Inflammatory macrophage (primary cell): ENCODE data around the gene ARF1.

Experiments
- DNase-seq, 2 donors: peaks; one replicate each; pipeline ENCODE4 v3.0.0-alpha.2; 2020 to 2022

Gene ARF1

DNA sequence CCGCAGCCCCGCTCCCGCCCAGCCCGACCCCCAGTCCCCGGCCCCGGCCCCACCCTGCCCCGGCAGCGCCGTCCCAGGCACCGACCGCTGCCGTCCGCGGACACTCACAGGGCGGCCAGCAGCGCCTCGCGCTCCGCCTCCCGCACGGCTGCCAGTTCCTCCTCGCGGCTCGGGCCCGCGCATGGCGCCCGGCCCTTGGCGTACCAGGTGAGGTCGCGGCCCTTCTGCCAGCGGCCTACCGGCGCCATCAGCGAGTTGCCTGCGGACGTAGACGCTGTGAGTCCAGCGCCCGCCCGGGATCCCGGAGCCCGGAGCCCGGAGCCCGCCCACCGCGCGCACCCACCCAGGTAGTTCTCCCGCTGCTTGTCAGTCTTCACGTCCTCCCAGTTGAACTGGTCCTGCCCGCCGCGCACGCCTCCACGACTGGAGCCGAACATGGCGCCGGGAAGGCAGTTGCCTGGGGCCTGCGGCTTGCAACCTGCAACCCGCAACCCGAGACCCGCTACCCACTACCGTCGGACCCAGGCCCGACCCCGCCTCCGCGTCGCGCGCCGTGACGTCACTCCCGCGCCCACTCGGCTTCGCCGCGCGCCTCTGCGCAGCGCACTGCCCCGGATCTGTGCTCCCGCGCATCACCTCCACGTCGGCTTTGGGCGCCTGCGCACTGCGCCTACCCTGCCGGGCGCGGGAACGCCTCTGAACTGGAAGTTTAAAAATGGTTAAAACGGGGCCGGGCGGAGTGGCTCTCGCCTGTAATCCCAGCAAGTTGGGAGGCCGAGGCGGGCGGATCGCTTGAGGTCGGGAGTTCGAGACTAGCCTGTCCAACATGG is 20.5 kb downstream of the ARF1 start, which contains the start of gene C1orf35:
Gene C1orf35 (minus strand): TSS at position 535 of the 830 bp plus-strand sequence. CDS start 98 bp downstream, at position 437.
- peak; percentile 96 for DNase-seq

DNA sequence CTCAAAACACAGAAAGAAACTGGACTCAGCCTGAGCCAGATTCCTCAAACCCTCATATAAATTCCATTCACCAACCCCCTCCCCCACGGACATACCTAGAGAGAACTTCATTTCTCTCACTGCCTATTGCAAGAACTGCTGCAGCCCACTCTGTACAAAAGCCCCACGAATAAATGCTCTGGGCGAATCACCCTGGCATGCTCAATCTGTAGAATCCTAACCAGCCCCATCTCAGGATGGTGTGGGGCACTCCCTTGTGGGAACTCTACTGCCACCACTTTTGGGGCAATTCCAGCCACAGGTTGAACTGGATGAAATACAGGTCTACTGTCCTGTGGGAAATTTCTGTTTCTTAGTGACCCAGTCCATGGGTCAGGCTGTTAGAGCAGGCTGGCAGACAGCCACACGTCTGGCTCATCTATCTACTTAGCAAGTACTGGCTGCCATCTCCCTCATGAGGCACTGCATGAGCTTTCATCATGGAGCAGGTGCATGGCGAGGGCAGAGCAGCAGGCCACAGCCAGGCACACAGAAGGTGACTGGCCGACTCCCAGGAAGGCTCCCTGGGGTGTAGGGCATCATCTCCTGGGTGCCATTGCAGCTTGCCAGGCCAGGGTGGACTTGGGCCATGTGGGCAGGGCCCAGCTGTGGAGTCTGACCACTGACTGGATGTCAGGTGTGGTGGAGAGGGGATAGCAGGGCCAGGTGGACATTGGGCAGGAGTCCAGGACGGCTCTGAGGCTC is 22.2 kb downstream of the ARF1 start:
- no peak for DNase-seq

DNA sequence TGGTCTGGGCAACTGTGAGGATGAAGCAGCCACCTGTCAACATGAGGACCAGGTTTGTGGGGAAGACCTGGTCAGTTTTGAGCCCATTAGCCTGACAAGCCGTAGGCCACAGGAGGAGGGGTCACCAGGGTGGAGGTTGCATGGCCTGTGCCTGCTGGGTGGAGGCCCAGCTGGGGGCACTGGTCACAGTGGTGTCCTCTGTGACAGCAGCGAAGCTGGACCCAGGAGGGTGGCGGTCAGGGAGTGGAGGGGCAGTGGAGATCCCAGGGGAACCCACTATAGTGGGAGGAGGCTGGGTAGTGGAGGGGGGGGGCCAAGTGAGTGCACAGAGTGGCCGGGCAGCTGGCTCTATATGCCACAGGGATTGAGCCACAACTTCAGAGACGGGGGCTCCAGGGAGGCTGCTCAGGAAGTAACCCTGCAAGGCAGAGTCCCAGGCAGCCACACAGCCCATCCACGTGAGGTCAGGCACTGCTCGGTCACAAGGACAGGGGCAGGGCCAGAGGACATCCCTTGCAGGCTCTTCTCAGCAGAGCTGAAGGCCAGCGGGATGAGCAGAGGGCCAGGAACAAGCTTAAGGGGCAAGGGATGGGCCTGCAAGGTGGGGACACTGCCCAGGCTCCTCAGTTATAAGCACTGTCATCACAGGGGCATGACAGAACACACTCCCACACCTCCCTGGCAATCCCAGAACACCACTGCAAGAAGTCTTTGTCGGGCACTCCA is 22.9 kb downstream of the ARF1 start:
- no peak for DNase-seq

DNA sequence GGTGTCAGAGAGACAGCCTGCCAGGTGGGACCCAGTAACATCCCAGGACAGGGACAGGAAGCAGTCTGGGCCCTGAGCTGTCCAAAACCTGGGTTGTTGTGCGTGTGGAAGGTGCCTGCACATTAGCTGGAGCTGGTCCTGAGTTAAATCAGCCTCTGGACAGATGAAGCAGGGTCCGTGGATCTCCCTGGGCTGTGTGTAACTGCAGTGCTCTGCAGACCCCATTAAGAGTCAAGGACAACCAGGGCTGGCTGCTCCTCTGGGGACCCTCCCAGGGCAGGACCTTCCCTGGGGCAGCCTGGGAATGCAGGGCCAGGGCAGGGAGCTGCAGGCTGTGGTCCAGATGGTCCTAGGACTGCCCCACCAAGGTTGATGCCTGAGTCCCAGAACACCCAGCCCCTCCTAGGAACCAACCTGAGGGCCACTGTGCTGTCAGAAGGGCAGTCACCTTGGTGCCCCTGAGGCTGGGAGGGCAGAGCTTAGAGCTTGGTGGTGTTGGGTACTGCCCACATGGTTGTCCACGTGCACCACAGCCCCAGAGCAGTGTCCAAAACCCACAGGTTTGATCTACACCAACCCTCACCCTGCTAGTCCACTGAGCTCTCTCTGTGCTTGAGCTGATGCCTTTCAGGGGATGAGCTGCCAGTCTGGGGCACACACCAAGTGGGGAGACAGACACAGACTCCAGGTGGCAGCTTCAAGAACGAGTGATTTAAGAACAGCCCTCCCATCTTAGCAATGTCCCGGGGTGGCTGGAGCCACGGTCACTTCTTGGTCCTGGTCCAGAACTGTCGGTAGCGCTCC is 23.7 kb downstream of the ARF1 start:
- DNase-seq: no peak

DNA sequence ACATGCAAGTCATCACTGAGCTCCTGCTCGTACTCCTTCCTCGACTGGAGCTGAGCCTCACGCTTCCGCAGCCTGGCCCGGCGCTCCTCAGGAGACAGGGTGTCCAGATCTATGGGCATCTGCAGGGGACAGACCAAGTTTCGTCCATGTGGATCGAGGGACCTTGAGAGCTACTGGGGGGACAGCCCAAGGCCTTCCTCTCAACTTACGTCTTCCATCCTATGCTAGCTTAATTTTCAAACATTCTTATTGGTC is 24.2 kb downstream of the ARF1 start:
- DNase-seq: no peak

DNA sequence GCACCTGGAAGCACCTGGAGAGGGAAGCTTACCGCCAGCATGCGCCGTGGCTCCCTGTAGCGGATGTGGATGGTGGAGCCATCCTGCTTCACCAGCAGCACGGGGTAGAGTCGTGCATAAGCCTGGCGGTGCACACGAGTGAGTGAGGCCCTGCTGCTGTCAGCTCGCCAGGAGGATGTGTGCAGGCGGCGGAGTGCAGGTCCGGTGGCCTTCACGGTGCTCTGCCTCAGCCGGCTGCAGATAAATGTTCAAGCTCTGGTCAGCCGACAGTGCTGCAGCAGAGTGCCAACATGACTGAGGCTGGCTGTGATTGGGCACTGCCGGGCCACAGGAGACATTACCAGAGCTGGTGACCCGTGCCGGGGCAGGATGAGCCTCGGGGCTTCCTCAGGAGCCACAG is 25.1 kb downstream of the ARF1 start:
- DNase-seq: no peak

DNA sequence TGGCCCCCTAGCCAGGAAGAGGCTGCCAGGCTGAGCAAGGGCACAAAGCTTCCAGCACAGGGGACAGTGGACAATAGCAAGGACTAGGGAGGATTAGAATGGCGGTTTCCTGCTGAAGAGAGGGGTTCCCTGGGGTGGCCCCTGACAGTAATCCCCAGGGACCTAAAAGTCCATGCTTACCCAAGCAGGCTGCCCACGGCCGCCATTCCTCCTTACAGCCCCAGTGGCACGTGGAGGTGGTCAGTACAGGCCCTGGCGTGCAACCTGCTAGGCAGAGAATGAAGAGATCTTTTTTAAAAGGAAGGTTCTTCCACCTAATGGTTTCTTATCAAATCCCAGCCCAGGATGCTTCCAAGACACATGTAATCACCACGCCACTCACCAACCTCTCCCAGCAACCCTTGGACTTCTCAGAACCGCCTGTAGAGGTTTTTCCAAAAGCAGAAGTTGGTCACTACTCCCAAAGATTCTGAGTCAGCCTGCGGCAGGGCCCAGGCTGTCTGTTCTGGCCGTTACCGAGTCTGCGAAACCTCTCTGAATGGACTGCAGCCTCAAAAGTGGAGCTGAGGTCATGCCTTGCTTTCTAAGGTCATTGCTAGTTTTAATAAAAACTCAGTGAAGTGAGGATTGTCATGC is 25.7 kb downstream of the ARF1 start:
- peak; percentile 54 to 78 for DNase-seq

DNA sequence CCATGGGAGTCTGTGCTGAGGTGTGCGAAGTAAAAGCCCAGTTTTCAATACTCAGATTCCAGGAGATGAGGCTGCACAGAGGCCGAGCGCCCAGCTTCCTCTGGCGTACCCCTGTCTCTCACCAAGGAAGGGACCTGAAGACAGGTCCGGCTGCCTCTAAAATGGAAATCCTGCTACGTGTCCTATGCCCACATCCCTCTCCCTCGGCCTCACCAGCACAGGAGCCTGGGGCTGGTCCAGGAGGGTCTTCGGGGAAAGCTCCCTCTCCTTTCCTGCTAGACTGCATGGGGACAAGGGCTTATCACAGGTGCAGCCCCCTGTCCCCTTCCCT is 26.2 kb downstream of the ARF1 start:
- no peak for DNase-seq

DNA sequence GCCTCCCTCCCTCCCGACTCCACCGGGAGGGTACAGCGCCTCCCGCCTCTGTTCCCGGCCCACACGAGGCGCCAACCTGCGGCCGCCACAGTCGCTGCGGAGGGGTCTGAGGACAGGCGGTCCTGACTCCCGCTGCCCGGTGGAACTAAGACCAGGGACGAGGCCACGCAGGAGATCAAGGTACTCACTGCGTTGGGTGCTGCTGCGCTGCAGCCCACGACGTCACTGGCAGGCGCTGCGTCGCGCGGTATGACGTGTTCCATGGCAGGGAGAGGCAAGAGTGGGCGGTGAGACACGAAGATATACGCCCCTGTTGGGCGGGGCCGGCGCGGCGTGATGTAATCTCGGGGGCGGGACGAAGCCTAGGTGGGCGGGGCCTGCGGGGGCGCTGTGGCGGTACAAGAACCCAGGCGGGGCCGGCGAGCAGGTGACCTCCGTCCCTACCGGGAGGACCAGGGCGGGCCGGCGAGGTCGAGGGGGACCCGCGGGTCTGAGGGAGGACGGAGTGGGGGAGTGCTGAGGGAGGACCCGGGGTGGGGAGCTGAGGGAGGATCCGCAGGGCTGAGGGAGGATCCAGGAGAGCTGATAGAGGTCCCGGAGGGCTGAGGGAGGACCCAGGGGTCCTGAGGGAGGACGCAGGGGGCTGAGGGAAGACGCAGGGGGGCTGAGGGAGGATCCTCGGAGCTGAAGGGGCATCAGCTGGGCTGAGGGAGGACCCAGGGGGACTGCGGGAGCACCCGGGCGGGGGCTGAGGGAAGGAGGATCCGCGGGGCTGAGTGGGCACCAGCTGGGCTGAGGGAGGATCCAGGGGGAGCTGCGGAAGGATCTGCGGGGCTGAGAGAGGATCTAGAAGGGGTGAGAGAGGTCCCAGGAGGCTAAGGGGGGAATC is 26.8 kb downstream of the ARF1 start, which contains the start of gene MRPL55:
Gene MRPL55 (minus strand): TSS at position 227 of the 889 bp plus-strand sequence. CDS start 1,039 bp downstream, outside the sequence.
- peak; percentile 98 to 99 for DNase-seq

DNA sequence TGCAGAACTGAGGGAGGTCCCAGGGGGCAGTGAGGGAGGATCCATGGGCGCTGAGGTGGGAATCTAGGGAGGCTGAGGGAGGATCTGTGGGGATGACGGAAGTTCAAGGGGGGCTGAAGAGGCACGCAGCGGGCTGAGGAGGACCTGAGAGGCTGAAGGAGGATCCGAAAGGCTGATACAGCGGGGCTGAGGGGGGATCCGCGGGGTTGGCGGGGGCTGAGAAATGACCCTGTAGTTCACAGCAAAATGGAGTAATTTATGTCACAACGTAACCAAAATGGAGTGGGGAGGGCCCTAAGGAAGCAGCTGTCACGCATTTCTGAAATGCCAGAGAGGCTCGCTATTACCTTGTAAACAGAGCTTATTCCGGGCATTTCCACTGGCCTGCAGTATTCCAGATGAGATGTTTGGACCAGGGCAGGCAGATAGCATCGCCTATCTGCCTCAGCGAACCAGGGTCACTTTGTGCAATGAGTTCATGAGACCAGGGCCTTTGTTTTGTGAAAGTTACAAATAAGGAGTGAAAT is 27.5 kb downstream of the ARF1 start:
- DNase-seq: no peak

DNA sequence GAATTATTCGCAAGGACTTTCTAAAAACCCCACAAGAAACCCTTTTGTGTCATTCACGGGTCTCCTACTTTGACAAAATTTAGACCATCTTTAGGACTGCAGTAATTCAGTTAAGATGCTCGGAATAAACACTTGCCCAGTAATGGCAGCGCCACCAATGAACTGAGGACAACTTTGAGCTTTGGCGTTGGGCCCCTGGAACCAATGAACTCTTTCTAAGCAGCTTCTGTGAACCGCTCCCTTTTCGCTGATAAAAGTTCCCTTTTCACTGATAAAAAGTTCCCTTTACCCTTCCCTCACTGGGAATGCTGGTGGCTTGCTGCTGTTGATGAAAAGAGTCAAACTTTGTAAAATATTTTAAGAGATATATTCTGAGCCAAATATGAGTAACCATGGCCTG is 28.0 kb downstream of the ARF1 start:
- DNase-seq: no peak

DNA sequence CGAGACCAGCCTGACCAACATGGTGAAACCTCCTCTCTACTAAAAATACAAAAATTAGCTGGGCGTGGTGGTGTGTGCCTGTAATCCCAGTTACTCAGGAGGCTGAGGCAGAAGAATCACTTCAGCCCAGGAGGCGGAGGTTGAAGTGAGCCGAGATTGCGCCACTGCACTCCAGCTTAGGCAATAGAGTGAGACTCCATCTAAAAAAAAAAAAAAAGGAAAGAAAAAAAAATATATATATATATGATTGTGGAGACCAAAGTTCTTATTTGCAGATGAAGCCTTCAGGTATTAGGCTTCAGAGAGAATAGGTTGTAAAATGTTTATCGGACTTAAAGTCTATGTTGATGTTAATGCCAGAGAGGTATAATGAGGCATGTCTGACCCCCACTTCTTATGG is 28.8 kb downstream of the ARF1 start:
- peak; percentile 32 to 52 for DNase-seq

DNA sequence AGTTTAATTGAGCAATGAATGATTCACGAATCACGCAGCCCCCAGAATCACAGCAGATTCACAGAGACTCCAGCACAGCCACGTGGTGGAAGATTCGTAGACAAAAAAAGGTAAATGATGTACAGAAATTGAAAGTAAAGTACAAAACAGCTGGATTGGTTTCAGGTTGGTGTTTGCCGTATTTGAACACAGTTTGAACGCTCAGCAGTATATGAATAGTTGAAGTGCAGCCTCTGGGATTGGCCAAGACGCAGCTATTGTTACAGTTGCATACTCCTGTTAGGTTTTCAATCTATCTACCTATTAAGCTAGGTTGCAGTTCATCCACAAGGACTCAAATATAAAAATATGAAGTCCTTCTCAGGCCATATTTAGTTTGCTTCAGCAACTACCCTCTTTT is 29.7 kb downstream of the ARF1 start:
- no peak for DNase-seq

DNA sequence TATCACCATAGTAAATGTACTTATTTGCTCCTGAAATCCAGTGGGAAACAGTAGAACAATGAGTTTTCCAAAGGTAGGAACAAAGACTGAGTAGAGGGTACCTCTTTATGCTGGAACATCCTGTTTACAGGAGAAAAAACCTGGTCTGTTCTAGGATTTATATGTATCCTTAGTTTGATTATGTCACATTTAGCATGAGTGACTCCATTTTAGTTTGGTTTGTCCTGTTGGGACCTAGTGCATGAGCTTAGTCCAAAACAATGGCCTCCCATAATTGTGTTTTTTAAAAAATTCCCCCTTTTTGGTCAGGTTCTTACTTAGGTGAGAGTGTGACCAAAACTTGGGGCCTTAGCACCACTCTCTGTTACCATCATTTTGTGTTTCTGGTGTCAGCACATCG is 30.1 kb downstream of the ARF1 start:
- no peak for DNase-seq

DNA sequence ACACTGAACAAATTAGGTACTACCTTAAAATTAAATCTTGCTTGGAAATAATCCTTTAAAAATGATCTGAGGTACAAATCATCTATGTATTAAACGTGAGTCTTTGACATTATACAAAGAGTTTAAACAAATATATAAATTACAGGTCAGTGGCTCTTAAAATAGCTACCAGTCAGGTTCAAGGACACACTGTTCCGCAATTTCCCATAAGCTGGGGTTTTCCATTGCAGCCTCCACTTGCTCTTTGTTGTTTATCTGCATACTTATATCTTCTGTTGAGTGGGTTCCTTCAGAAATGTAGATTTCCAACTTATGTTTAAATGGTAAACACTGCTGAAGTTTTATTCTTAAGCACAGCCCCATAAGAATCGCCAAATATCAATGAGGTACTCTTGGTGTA is 32.3 kb downstream of the ARF1 start:
- no peak for DNase-seq

DNA sequence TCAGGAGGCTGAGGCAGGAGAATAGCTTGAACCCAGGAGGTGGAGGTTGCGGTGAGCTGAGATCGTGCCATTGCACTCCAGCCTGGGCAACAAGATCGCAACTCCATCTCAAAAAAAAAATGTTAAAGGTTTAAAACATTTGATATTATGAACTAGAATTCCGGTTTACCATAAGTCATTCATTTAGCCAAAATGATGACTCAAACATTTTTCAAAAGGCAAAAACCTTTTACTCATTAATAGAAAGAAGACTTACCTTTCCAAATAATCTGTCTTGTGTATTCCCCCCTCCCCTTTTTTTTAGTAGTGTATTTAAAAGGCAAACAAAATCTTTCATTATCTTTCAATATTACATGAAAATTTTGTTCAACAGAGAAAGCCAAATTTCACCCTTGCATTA is 34.8 kb downstream of the ARF1 start:
- DNase-seq: no peak

DNA sequence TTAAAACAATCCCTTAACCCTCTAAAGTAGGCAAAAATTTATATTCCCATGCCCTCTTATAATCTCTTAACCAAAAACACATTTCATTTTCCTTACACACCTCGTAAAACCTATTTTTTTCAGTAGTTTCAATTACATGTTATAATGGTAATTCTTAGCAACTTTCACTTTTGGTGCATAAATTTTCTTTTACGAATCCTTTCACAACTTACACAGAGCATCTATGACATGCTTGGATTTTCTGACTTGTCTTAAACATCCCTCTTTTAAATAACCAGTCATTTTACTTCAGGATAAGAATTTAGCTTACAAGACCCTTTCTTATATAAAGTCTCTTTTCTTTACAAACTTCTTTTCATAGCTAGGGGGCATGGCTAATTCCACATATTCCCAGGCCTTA is 35.5 kb downstream of the ARF1 start:
- DNase-seq: no peak

DNA sequence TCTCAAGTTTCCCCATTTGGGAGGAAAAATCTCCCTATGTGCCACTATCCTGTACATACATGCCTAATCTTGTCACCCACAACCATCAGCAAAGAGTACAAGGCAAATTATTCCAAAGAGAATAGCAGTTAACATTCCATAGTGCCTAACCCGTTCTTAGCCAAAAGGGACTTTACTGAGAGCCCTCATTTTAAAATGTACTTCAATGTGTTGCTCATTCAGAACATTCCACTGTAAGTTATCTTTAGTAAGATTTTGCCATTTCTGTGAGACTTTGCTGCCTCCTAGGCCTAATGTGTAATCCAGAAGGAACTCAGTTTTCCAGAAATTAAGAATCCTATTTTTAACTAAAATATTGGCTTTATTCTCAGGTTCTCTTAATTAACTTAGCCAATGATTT is 37.8 kb downstream of the ARF1 start:
- no peak for DNase-seq

DNA sequence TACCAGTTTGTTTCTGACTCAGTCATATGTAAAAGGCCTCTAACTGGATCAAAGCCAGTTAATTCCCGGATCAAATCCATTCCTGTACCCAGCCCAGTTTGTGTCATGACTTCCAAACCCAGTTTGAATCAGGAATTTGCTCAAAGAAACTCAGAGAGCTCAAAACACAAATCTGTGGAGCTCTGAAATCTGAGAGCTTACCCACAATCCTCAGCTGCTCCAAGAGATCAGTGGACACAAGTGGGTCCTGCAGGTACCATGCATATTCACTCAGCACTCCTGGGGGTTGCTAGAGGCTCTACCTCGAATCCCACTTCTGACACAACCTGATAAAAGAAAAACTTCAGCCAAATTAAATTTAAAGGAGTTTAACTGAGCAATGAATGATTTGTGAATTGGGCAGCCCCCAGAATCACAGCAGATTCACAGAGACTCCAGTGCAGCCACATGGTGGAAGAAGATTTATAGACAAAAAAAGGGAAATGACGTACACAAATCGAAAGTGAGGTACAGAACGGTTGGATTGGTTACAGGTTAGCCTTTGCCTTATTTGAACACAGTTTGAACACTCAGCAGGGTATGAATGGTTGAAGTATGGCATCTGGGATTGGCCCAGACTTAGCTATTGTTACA is 38.5 kb downstream of the ARF1 start:
- no peak for DNase-seq

DNA sequence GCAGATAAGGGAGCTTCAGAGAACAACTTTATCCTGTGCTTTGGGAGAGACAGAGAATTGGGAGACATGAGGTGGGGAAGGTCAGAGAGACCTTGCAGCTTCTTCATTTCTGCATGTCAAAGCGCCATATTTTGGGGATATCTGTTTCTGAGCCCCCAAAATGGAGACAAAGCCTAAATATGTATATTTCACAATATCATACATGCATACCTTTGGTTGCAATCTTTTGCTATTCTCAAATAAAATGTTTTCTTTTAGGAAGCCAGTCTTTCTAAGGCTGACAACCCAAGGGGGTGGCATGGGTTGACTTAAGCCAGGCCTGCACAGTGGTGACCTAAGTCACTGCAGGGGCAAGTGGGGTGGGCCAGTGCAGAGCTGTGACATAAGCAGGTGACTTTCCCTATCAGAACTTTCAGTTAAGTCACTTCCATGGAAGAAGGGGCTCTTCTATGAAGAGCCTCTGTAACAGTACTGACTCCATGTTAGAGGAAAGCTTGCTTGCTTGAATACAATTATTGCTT is 40.5 kb downstream of the ARF1 start:
- no peak for DNase-seq
